ENCODE measurements around the gene CALHM4.
A peak's percentile ranks its signal among the peaks of the same experiment; 100 is the strongest.

CALHM4 gene

DNA sequence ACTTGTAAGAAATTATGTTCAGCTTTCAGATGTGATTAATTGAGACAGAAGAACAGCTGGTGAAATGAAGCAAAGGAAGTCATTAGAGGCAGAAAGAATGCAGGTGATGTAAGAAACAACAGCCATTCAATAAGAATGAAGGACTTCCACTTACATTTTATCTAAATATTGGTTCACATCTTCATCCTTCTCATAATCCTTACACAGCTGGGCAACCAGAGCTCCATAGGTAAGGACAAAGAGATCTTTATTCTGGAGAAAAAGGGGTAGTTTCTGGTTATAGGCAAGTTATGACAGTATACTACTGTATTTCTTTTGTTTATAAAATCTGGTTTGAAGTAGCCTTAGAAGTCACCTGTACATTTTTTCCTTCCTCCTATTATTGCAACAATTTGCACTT lies 10.4 kb upstream of the CALHM4 start:
- no peak for DNase-seq

DNA sequence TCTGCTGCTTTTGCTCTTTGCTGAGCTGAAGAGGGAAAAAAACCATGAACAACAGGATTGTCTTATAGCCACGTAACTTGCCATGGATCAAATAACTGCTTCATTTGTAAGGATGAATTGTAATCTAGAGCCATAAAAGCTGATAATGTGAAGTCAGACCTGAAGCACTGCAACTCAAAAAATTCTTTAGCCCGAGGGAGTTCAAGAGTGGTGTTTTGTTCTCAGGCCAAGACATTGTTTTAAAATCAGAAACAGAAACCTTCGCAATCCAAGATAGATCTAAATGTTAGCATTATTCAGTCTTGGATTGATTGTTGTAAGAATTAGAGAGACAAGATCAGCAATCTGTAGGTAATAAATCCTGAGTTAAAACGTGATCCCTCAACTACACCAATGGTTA lies 7.9 kb upstream of the CALHM4 start, which contains the start of gene TRAPPC3L:
Gene TRAPPC3L (minus strand): TSS at position 34 of the 400 bp plus-strand sequence. CDS start 170 bp downstream, outside the sequence.
- no peak for DNase-seq

DNA sequence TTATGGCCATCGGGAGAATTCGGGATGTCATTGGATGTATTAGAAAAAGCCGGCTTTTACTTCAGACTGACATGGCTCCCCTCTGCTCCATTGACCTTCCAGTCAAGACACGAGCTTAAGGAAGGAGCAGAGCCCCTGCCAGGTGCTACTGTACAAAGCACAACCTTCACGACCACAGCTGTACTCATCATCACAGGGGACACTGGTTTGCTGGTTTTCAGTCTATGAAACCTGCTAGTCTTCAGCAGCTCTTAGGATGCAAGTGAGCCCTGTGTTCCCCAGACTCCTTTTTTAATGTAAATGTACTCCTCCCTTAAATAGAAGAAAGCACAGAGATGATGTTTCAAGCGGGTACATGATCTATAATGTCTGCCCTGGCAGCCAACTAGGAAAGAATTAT lies 6.2 kb upstream of the CALHM4 start:
- DNase-seq, result no peak

DNA sequence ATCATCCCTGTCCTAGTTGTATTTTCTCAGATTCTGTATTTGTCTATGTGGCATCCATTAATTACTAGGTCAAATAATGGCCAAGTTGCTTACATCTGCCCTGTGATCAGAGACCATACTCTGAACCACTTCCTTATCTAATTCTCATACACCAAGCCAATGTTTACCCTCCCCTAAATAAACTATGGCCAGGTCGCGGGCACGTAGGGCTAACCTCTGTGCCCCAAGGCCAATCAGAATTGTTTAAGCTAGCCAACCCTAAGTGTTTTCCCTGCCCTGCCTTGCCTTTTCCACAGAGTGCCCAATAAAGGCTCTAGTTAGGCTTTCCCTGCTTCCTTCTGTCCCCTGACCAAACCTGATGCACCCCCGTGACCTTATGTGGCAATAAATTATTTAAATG lies 2.8 kb upstream of the CALHM4 start:
- DNase-seq, result no peak

DNA sequence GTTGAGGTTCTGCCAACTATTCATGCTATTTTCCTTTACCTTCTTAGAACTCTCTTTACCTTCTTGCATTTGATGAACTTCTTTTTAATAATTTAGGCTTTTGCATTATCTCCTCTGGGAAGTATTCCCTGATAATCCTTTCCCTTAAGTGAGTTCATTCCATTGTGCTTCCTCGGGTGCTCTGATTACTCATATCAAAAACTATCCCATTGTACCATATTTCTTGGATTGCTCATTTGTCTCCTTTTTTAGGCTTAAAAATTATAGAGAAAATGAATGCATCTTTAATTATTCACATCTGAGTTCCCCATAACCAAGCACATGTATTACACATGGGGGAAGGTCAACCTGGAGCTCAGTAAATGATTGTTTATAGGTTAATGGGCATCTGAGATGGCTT lies 2.5 kb downstream of the CALHM4 start:
- DNase-seq, result no peak

DNA sequence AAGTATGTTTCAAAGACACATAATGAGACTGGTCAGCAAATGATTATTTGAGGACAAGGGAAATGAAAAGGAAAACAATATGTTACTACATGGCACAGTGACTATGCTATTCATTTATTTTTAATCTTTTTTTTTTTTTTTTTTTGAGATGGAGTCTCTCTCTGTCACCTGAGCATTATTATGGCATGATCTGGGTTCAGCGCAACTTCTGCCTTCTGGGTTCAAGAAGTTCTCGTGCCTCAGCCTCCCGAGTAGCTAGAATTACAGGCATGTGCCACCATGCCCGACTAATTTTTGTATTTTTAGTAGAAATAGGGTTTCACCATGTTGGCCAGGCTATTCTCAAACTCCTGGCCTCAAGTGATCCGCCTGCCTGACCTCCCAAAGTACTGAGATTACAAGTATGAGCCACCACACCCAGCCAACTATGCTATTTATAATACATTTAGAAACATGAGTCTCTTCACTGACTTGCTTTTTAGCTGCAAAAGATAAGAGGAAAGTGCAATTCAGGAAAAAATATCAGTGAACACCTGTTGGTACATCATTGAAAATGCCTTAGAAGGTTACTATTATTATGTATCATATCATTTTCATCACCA lies 3.4 kb downstream of the CALHM4 start:
- no peak for DNase-seq

DNA sequence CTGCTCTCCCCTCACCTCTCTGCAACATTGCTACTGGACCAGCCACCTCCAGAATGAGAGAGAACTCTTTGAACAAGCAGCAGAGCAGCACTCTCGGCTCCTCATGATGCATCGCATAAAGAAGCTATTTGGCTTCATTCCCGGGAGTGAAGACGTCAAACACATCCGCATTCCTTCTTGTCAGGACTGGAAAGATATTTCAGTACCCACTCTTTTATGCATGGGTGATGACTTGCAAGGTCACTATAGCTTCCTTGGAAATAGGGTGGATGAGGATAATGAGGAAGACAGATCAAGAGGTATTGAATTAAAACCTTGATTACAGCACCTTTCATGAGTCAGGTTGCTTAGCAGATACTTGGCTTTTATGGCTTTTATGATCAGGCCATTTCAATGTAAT lies 4.3 kb downstream of the CALHM4 start:
- no peak for DNase-seq

DNA sequence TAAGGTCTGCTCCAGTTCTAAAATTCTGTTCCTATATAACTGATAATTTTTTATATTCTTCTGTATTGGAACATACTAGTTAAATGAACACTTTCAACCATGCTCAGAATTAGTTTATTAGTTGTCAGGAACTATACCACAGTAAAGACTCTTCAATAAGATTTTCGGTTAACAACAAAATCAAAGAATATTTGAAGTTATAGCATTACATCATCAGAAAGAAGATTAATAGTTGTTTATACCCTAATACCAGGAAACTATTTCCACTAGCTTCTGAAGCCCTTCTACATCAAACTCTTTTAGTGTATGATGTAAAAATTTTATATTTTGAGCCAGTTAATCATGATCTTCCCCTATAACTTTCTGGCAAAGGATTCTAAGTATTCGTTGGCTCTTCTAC lies 6.6 kb downstream of the CALHM4 start:
- no peak for DNase-seq

DNA sequence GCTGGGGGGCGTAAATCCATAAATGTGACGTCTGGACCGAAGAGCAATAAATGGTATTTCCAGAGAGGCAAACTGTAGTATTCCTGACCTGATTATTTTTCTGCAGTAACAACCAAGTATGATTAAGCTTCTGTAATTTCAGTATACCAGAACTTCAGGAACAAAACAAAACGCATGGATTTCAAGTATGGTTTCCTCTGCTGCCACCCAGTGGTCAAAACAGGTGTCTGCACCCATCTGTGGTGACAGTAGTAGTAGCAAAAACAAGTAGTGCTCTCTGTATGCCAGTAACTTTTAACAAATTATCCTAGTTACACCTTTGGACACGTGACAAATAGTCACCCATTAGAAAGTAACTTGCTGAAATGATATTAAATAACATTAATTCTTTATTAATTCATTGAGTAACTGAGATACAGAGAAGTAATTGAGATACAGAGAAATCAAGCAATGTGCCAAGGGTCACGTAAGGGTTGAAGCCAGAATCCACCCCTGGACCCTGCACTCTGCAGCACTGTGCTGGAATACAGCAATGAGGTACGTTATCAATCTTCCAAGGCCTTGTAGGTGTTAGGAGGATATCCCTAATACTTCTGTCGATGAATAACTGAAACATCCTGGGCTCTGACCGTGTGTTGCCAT lies 7.9 kb downstream of the CALHM4 start:
- DNase-seq, result peak; percentile 79

DNA sequence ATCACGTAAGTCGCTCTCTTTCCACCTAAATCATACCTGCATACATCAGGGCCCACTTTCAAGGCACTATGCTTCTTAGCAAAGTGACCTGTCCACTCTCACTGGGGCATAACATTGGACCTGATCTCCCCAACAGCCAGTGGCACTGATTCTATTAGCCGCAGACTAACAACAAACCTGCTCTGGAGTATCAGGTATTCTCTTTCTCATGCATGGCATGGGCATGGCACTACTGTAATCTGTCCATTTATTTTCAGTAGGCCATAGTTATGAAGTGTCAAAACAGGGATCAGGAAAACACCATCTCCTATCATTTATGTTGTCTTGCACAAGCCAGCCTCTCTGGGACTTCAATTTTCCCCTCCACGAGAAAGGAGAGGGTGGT lies 8.5 kb downstream of the CALHM4 start:
- DNase-seq, result no peak

DNA sequence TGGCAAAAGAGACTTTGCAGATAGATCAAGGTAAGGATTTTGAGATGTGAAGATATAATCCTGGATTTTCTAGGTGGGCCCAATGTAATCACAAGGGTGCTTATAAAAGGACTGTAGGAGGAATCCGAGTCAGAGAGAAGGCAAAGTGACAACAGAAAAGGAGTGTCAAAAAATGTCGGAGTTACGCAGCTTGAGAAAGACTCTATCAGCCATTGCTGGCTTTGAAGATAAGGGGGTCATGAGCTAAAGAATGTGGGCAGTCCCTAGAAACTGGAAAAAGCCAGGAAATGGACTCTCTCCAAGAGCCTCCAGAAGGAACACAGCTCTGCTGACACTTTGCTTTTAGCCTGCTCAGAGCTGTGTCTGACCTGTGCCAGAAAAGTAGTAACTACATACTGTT lies 9.1 kb downstream of the CALHM4 start:
- DNase-seq, result no peak

DNA sequence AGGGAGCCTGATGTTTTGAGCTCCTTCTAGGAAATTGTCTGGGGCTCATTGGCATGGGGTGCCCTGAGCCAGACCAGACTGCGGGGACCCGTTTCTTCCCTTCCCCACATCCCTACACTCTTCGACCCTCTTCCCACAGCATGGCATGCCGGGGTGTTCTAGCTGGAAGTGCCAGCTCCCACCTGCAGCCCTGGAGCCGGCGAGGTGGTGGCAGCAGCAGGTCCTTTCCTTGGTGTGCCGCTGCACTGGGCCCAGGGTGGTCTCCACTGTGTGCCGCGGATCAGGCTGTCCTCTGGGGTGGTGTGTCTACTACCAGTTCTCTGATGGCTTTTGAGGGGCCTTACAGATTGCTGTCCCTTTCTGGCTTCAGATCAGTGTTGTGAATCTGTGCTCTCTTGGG lies 10.3 kb downstream of the CALHM4 start:
- DNase-seq, result no peak

DNA sequence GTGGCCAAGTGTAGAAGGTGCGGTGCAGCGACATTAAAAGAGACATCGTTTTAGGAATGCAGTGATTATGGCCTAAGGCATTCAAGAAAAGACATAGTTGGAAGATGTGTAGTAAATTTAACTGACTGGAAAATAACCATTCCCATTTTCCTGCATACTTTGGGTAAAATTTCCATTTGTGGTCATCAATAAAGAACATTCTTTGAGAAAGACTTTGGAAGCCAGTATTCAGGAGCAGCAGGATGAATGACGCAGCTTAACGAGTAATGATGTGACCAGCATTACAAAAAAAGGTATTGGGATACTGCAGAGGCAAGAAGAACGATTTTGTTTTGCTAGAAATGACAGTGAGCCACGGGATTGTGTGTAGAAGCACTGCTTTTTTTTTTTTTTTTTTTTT lies 10.8 kb downstream of the CALHM4 start:
- no peak for DNase-seq

DNA sequence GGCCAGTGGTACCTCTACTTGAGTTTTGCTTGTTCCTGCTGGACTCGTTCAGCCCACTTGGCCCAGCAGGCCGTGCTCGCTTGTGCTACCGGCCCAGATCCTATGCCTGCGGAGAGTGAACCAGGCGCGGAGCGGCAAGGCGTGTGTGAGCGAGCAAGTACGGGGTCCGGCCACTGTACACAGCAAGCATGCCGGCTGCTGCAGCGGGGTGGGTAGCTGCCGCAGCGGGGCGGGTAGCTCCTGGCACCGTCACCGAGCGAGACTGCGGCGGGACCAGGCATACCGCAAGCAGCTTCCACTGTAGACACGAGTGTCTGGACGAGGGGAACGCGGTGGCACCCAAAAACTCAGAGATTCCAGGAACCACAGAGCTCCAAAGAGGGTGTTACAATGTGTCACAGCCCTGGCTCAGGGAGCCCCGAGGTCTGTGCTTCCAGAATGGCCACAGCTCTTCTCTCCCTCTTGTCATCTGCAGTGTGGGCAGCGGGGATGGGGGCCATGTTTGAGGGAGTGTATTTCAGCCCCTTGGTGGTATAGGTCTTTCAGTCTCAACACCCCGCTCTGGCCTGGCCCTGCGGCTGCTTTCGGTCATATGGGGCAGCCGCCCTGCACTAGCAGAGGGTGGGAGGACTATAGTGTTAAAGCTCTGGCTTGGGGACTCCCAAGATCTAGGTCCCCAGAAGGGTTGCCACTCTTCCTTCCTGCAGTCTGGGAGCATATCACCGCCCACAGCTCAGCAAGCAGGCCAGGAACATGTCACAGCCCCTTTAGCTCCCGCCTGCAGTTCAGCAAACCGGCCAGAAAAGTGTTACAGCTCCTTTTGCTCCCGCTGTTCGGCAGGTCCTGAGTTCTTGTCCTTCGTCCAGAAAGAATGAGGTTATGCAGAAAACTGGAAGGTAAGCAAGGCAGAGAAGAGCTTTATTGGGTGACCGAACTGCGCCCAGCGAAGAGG lies 11.6 kb downstream of the CALHM4 start:
- peak; percentile 13 for DNase-seq

DNA sequence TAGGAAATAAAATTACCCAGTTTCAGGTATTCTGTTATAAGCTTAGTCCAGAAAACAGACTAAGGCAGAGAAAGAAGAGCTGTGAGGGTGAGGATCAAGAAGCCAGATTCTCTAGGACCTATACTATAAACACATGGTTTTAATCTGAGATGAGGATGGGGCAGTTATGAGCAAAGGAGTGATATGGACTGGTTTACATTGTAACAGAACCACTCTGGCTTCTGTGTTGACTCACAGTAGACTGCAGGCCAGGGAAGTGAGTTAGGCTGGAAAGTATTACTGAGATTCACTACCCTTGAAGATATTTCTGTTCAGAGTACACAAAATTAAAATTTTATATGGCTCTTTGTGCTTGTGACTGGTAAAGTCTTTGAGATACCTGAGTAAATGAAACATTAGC lies 14.6 kb downstream of the CALHM4 start:
- DNase-seq, result no peak

DNA sequence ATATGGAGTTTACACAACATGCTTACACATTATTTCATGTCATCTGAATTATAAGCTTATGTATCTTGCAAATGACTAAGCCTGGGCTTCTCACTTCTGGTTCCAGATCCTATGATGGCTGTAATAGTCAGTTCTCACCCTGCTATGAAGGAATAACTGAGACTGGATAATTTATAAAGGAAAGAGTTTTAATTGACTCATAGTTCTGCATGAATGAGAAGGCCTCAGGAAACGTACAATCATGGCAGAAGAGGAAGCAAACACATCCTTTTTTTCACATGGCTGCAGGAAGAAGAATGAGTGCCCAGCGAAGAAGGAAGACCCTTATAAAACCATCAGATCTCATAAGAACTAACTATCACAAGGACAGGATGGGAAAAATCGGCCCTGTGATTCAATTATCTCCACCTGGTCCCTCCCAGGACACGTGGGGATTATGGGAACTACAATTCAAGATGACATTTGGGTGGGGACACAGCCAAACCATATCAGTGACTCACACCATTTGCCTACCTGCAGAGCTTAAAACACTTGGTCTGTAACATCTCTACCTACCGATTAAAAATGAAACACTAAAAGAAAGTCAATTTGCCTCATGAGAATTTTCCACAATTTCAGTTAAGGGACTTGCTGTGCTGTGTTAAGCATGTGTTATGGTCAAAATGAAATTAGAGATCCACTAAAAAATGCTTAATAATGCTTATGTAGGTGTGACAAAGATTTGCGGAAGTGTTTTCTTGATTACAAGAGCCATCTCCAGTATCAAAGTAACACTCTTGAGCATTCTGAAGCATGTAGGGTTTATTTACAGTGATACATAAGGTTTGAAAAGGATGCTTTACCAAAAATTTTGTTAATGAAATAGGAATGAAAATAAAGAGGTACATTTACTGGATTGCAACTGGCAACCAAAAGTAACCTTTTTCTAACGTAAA lies 15.5 kb downstream of the CALHM4 start:
- DNase-seq, result no peak

DNA sequence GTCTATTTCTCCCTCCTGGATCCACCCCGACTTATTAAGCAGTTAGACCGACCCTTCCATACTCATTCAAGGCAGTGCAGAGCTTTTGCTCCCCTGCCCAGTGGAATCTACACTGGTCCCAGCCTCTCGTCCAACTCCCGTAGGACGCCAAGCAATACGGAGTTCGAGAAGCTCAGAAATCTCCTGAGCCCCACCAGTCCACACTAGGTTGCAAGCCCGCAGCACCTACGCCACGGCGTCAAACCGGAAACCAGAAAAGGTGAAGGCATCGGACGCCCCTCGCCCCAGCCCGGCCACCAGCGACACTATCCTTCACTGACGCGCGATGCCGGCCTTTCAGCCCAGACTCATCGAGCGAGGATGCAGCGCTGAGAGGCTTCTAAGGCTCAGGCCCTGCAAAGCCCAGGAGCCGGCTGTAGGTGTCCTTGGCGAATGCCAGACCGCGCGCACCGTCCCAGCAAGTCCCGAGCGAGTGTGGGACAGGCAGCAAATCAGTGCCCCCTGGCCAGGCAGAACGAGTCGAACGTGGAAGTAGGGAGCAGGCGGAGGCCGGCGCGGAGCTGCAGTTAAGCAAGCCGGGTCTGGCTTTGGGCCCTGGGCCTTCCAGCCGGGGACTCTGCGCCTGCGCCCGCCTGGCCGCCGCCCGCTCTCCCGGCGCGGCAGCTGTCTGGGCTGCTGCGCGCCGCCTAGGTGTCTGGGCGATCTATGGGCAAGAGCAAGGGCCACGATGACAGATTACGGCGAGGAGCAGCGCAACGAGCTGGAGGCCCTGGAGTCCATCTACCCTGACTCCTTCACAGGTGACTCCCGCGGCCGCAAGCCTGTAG lies 17.5 kb downstream of the CALHM4 start, which contains the start of gene RWDD1:
Gene RWDD1 (plus strand): TSS at position 649 of the 827 bp plus-strand sequence. CDS start 79 bp downstream, at position 728.
- DNase-seq, result peak; percentile 99

DNA sequence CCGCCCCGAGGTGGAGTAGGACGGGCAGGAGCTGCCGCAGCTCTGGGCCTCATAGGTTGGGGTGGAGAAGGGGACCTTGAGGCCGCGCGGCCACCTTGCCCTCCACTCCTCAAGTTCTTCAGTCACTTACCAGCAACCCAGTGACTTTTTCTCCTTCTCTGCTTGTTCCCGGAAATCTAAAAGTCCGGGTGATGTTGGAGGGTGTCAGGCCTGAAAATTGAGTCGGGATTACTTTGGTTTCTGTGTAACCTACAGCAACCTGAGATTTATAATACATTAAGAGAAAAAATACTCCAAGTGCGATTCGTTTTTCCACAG lies 18.1 kb downstream of the CALHM4 start:
- DNase-seq, result no peak

DNA sequence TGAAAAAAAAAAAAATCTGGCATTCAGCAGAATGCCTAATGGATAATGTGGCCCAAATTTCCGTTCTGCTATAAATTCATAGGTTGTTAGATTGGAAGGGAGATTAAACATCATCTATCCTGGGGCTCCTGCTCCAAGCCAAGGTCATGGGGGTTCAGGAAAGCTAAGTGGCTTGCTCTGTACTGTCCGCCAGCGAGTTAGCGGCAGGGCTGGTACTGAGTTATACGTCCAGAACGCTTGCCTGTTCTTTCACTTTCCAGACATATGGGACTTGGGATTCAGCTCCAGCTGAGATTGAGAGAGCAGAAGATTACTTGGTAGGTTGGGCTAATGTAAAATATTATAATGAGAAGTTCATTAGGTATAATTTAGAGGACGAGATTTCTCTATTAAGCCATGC lies 18.6 kb downstream of the CALHM4 start:
- DNase-seq, result no peak

DNA sequence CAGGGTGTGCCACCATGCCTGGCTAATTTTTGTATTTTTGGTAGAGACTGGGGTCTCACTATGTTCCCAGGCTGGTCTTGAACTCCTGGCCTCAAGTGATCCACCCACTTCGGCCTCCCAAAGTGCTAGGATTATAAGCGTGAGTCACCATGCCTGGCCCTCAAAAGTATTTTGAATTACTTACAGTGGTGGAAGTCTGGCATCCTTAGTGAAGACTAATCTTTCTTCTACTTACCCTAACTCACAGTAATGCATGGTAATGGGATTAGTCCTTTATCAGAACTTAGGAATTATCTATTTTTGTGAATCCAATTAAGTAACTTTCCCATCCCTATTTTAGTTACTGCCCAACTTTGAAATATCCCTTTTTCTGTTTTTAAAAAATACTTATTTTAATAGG lies 21.7 kb downstream of the CALHM4 start:
- DNase-seq, result no peak

DNA sequence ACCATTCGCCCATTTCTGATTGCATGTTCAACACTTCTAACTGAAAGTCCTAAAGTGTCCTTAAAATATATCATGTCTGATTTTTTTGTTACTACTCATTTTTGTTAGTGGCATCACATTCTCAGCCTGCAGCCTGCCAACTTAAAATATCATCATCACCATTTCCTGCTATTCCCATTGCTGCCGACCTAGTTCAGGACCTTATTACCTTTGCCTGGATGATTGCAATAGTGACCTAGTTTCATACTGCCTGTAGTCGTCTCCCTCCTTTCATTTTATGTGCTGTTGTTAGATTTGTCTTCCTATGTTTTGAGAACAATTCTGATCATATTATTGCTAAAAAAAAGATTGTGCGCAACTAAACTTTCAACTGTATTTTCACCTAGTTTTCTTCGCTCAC lies 23.9 kb downstream of the CALHM4 start:
- no peak for DNase-seq

DNA sequence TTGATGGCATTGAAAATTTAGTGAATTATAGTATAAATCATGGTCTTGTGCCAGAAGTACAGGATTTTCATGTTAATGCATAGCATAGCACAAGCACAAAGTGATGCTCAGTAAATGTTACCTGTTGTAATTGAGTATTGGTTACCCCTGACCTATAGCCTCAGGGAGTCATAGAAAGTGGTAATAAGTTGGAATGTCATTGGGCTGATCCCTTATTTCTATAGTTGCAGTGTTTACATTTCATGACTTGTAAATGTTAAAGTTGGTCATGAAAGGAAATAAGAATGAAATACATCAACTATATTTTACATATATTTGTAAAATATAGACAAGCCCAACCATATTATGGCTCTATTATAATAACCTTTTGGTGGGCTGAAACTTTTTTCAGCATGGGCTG lies 24.8 kb downstream of the CALHM4 start:
- no peak for DNase-seq
